ENCODE data around the gene CXCL6. TPM values are rescaled to one million over a fixed set of nuclear protein-coding genes. Genes with fewer than 3 reads are reported as not detected.

Gene CXCL6
- total RNA-seq, 3 donors from 2014 or later: 2.2 to 2.9 TPM; not detected in 1

DNA sequence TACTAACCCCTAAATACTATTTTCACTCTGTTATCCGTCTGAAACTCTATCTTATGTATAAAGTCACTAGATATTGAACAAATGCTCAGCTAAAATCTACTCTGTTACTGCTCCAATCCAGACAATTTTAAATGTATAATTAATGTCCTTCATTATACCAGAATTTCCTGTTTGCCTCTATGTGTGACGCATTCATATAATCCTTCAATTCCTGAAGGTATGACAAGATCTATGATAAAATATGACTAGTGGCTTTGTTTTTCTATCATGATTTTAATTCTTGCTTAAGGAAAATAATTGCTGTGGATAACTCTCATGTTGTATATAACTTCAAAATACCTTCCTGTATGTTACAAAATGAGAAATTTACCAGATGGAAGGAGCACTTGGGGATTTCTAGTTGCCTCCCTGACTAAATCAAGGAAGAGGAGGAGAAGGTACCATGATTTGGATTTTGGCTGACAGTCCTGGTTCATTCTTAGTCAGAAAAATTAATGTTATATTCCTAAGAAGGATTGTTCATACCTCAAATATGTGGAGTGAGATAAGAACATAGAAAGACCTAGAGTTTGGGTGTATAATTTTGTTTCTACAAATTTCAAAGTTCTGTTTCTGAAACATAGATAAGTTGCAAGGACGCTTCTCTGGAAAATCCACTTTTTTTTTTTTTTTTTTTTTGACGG lies 4.9 kb downstream of the CXCL6 start:
- Histone ChIP-seq H3K36me3 (no peaks in the 10 kb centered on the region), H3K27ac (no peak overlapping the region), H3K4me3 (no peak overlapping the region), H3K9me3 (no peaks in the 10 kb centered on the region), H3K27me3 (no peaks in the 10 kb centered on the region), H3K4me1 (no peaks in the 10 kb centered on the region)
- intact Hi-C loops (cut with DNase I; ENCODE audit: low total_unique reads): no loop called here
- no peak for DNase-seq (ENCODE audit: low spot score in 2 of 2)
- TF ChIP-seq POLR2A (IDR thresholded peaks at IDR 0.05): no peak
- no peak for TF ChIP-seq POLR2AphosphoS5 (IDR thresholded peaks at IDR 0.05)
- TF ChIP-seq, protein P1, sequence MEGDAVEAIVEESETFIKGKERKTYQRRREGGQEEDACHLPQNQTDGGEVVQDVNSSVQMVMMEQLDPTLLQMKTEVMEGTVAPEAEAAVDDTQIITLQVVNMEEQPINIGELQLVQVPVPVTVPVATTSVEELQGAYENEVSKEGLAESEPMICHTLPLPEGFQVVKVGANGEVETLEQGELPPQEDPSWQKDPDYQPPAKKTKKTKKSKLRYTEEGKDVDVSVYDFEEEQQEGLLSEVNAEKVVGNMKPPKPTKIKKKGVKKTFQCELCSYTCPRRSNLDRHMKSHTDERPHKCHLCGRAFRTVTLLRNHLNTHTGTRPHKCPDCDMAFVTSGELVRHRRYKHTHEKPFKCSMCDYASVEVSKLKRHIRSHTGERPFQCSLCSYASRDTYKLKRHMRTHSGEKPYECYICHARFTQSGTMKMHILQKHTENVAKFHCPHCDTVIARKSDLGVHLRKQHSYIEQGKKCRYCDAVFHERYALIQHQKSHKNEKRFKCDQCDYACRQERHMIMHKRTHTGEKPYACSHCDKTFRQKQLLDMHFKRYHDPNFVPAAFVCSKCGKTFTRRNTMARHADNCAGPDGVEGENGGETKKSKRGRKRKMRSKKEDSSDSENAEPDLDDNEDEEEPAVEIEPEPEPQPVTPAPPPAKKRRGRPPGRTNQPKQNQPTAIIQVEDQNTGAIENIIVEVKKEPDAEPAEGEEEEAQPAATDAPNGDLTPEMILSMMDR (IDR thresholded peaks at IDR 0.05): no peak

DNA sequence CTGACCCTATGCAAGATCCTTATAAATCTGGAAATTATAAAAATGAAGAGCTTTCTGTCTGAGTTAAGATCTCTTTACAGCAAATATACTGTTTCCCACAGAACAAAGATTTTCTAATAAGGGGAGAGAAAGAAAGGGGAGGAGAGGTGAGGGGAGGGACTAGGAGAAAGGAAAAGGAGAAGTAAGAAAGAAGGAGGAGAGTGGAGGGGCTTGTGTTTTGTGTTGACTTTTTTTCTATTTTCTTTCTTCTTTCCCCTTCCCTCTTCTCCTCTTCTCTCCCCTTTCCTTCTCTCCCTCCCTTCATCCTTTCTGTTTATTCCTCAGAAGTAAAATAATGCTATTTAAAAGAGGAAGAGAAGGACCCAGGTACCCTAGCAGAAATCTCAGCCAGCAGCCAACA lies 6.2 kb downstream of the CXCL6 start:
- Histone ChIP-seq H3K27me3 (no peaks in the 10 kb centered on the region), H3K4me3 (no peak overlapping the region), H3K27ac (no peak overlapping the region), H3K9me3 (no peaks in the 10 kb centered on the region), H3K36me3 (no peaks in the 10 kb centered on the region), H3K4me1 (no peaks in the 10 kb centered on the region)
- intact Hi-C loops (cut with DNase I; ENCODE audit: low total_unique reads): no loop called here
- TF ChIP-seq, protein P1 (IDR thresholded peaks at IDR 0.05): no peak
- TF ChIP-seq POLR2AphosphoS5 (IDR thresholded peaks at IDR 0.05): no peak
- TF ChIP-seq POLR2A (IDR thresholded peaks at IDR 0.05): no peak
- no peak for DNase-seq (ENCODE audit: low spot score in 2 of 2)

DNA sequence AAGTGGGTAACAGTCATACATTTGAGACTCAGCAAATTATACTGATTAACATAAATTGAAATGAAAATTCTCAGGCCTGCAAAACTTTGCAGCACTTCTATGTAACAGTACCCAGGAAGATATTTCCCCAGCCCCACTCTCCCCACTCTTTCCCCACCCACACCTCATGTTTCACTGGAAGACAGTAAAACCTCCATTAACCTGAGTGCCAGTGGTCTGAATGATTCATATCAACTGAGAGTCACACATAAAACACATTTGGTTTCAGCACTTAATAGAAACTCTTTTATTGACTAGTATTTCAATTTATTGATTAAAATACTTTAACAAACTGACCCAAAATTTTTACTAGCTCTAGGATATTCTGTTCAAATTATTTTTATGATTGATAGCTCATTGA lies 6.9 kb downstream of the CXCL6 start:
- Histone ChIP-seq H3K36me3 (no peaks in the 10 kb centered on the region), H3K4me1 (no peaks in the 10 kb centered on the region), H3K4me3 (no peak overlapping the region), H3K27ac (no peak overlapping the region), H3K9me3 (no peaks in the 10 kb centered on the region), H3K27me3 (no peaks in the 10 kb centered on the region)
- TF ChIP-seq, protein P1 (IDR thresholded peaks at IDR 0.05): no peak
- TF ChIP-seq POLR2AphosphoS5 (IDR thresholded peaks at IDR 0.05): no peak
- no peak for TF ChIP-seq POLR2A (IDR thresholded peaks at IDR 0.05)
- intact Hi-C loops (cut with DNase I; ENCODE audit: low total_unique reads): no loop called here
- no peak for DNase-seq (ENCODE audit: low spot score in 2 of 2)

DNA sequence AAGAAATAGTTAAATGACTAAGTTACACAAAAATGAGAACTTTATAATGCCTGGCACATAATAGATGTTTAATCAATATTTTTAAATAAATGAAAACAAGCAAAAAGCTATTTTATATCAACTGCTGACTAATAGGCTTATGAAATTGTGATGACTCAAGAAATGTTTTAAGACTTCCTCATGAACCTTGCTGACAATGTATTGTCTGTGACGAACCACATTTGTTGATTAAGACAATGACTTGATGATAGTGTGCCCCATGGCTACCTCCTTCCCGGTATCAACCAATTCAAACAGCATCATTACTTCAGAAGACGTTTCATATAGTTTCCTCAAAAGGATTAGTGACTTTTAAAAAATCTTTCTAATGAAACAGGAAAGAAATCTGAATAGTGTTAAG lies 7.9 kb downstream of the CXCL6 start:
- intact Hi-C loops (cut with DNase I; ENCODE audit: low total_unique reads): no loop called here
- H3K4me1 ChIP-seq: no peaks in the 10 kb centered on the region
- H3K27ac ChIP-seq: no peak overlapping the region
- no peaks in the 10 kb centered on the region for H3K36me3 ChIP-seq
- no peaks in the 10 kb centered on the region for H3K9me3 ChIP-seq
- DNase-seq (ENCODE audit: low spot score in 2 of 2): no peak
- no peak overlapping the region for H3K4me3 ChIP-seq
- no peaks in the 10 kb centered on the region for H3K27me3 ChIP-seq
- TF ChIP-seq, protein P1 (IDR thresholded peaks at IDR 0.05): no peak
- TF ChIP-seq POLR2A (IDR thresholded peaks at IDR 0.05) (no peak), POLR2AphosphoS5 (IDR thresholded peaks at IDR 0.05) (no peak)

DNA sequence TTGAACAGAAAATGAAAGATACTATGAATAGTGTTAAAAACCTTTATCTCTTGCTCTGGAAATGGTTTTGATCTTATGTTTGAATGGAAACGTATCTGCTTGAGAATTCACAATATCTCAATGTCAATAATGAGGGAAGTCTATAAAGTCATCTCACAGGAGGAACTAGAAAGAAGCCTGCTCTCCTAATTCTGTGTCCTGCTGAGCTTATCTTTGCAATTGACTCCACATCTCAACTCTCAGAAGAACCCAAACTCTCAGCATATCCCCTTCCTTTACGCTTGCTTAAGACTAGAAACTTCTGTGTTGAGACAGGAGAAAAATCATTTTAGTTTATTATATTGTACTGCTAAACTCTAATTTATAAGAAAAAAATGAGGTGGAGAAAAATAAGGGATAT lies 8.3 kb downstream of the CXCL6 start:
- no peak for DNase-seq (ENCODE audit: low spot score in 2 of 2)

More for the DNA sequence above, 8.3 kb downstream of the CXCL6 start:
- intact Hi-C loops (cut with DNase I; ENCODE audit: low total_unique reads): no loop called here
- Histone ChIP-seq H3K27me3 (no peaks in the 10 kb centered on the region), H3K4me3 (no peak overlapping the region), H3K4me1 (no peaks in the 10 kb centered on the region), H3K27ac (no peak overlapping the region), H3K36me3 (no peaks in the 10 kb centered on the region), H3K9me3 (no peaks in the 10 kb centered on the region)
- TF ChIP-seq POLR2A (IDR thresholded peaks at IDR 0.05) (no peak), POLR2AphosphoS5 (IDR thresholded peaks at IDR 0.05) (no peak)
- TF ChIP-seq, protein P1 (IDR thresholded peaks at IDR 0.05): no peak

All from breast epithelium (tissue), 4 donors.